Naive B cell (primary cell): ENCODE data around the gene CTNND2. TPM values are rescaled to one million over a fixed set of nuclear protein-coding genes. Genes with fewer than 3 reads are reported as not detected.

Experiments used
- ATAC-seq, 2 donors: fragments of 150-1000 bp; cut with Tn5 transposase; 2 replicates each; pipeline ENCODE4 v1.10.0; 2021; ENCODE audit warnings: low read depth in 2 of 2, mild to moderate bottlenecking in 2 of 2, moderate library complexity in 2 of 2
- DNase-seq: peaks from one replicate; pipeline ENCODE4 v3.0.0; 2022
- H3K27ac Mint-ChIP-seq, 6 donors: one replicate each; pipeline ENCODE4 v1.8.0; 2020 to 2022; ENCODE audit warnings: mild to moderate bottlenecking in 6 of 6, mixed read lengths in 6 of 6, moderate library complexity in 5 of 6, inconsistent platforms in 2 of 6
- H3K27me3 Mint-ChIP-seq, 3 donors: one replicate each; pipeline ENCODE4 v1.8.0; 2021 to 2022; ENCODE audit warnings: mixed read lengths in 3 of 3, mild to moderate bottlenecking in 1 of 3
- H3K36me3 Mint-ChIP-seq, 2 donors: one replicate each; pipeline ENCODE4 v1.8.0; 2020 to 2022; ENCODE audit warnings: mixed read lengths in 2 of 2, inconsistent platforms in 1 of 2, mild to moderate bottlenecking in 1 of 2
- H3K4me1 Mint-ChIP-seq, 3 donors: one replicate each; pipeline ENCODE4 v1.8.0; 2020 to 2022; ENCODE audit warnings: mixed read lengths in 3 of 3, inconsistent platforms in 1 of 3, mild to moderate bottlenecking in 1 of 3, moderate library complexity in 1 of 3
- H3K4me3 Mint-ChIP-seq, 8 donors: one replicate each; pipeline ENCODE4 v1.8.0; 2020 to 2022; ENCODE audit warnings: mild to moderate bottlenecking in 8 of 8, mixed read lengths in 8 of 8, moderate library complexity in 8 of 8, inconsistent platforms in 2 of 8
- H3K9me3 Mint-ChIP-seq, 7 donors: one replicate each; pipeline ENCODE4 v1.8.0; 2020 to 2022; ENCODE audit warnings: mixed read lengths in 7 of 7, mild to moderate bottlenecking in 5 of 7, inconsistent platforms in 2 of 7, moderate library complexity in 1 of 7
- polyA plus RNA-seq, 6 donors: library from polyadenylated mRNA; unstranded; fragments of 300-500 nt; fragmentation: Illumina TruSeq; gene quantifications; one replicate each; pipeline ENCODE4 v1.2.3, GENCODE V29; 2021; ENCODE audit warnings: low read depth in 6 of 6

CTNND2 gene
- polyA plus RNA-seq, 6 donors from 2014 or later: not detected

GRCh38 chr5:11497651-11498050 is 406.6 kb downstream of the CTNND2 start:
- no peak overlapping the region for H3K27ac Mint-ChIP-seq
- no peaks in the 10 kb centered on the region for H3K4me1 Mint-ChIP-seq
- no peak overlapping the region for H3K4me3 Mint-ChIP-seq
- H3K36me3 Mint-ChIP-seq: no peaks in the 10 kb centered on the region
- peaks cover 0 to 2% (median 0%) of the 10 kb centered on the region in 7 donors for H3K9me3 Mint-ChIP-seq
- no peaks in the 10 kb centered on the region for H3K27me3 Mint-ChIP-seq
- no peak for ATAC-seq
- no peak for DNase-seq

GRCh38 chr5:11496137-11496719 is 408.0 kb downstream of the CTNND2 start:
- no peak for DNase-seq
- H3K4me3 Mint-ChIP-seq: no peak overlapping the region
- no peaks in the 10 kb centered on the region for H3K36me3 Mint-ChIP-seq
- peaks cover 0 to 2% (median 0%) of the 10 kb centered on the region in 7 donors for H3K9me3 Mint-ChIP-seq
- ATAC-seq: no peak
- no peaks in the 10 kb centered on the region for H3K27me3 Mint-ChIP-seq
- no peak overlapping the region for H3K27ac Mint-ChIP-seq
- H3K4me1 Mint-ChIP-seq: no peaks in the 10 kb centered on the region

- Mint-ChIP-seq H3K9me3 (peaks cover 0 to 2% (median 0%) of the 10 kb centered on the region in 7 donors), H3K4me1 (no peaks in the 10 kb centered on the region), H3K27ac (no peak overlapping the region), H3K36me3 (no peaks in the 10 kb centered on the region), H3K27me3 (no peaks in the 10 kb centered on the region), H3K4me3 (no peak overlapping the region)
- DNase-seq (no peak), ATAC-seq (no peak)
Observed at GRCh38 chr5:11494340-11494739, 409.9 kb downstream of the CTNND2 start.

- no peaks in the 10 kb centered on the region for H3K27me3 Mint-ChIP-seq
- no peak for DNase-seq
- no peak overlapping the region for H3K27ac Mint-ChIP-seq
Observed at GRCh38 chr5:11491404-11492075, 412.7 kb downstream of the CTNND2 start.

GRCh38 chr5:11483630-11484029 is 420.6 kb downstream of the CTNND2 start:
- Mint-ChIP-seq H3K4me1 (peaks cover 0 to 5% (median 0%) of the 10 kb centered on the region in 3 donors), H3K9me3 (peaks cover 0 to 12% (median 0%) of the 10 kb centered on the region in 7 donors), H3K27ac (peak overlapping the region in 2 of 6 donors; percentile 23 to 38), H3K27me3 (peaks cover 4 to 10% (median 5%) of the 10 kb centered on the region in 3 donors), H3K4me3 (no peak overlapping the region), H3K36me3 (no peaks in the 10 kb centered on the region)
- no peak for DNase-seq
- ATAC-seq: no peak

More at GRCh38 chr5:11491404-11492075, 412.7 kb downstream of the CTNND2 start:
- no peak for ATAC-seq
- Mint-ChIP-seq H3K4me1 (no peaks in the 10 kb centered on the region), H3K4me3 (no peak overlapping the region), H3K9me3 (peaks cover 0 to 3% (median 0%) of the 10 kb centered on the region in 7 donors), H3K36me3 (no peaks in the 10 kb centered on the region)

GRCh38 chr5:11482011-11482410 is 422.2 kb downstream of the CTNND2 start:
- Mint-ChIP-seq H3K9me3 (peaks cover 0 to 12% (median 0%) of the 10 kb centered on the region in 7 donors), H3K4me1 (peaks cover 0 to 5% (median 0%) of the 10 kb centered on the region in 3 donors), H3K27ac (peak overlapping the region in 1 of 6 donors; percentile 35), H3K4me3 (no peak overlapping the region), H3K27me3 (peaks cover 4 to 10% (median 5%) of the 10 kb centered on the region in 3 donors), H3K36me3 (no peaks in the 10 kb centered on the region)
- DNase-seq (no peak), ATAC-seq (no peak)

- Mint-ChIP-seq H3K27me3 (peaks cover 0 to 8% (median 5%) of the 10 kb centered on the region in 3 donors), H3K4me3 (no peak overlapping the region), H3K27ac (no peak overlapping the region), H3K9me3 (peaks cover 0 to 11% (median 2%) of the 10 kb centered on the region in 7 donors), H3K36me3 (no peaks in the 10 kb centered on the region), H3K4me1 (peaks cover 0 to 4% (median 0%) of the 10 kb centered on the region in 3 donors)
- no peak for DNase-seq
- no peak for ATAC-seq
Observed at GRCh38 chr5:11477786-11478185, 426.5 kb downstream of the CTNND2 start.

GRCh38 chr5:11476866-11477265 is 427.4 kb downstream of the CTNND2 start:
- no peak for DNase-seq
- H3K4me1 Mint-ChIP-seq: no peaks in the 10 kb centered on the region
- no peak overlapping the region for H3K4me3 Mint-ChIP-seq
- H3K27ac Mint-ChIP-seq: no peak overlapping the region
- peaks cover 0 to 5% (median 0%) of the 10 kb centered on the region in 7 donors for H3K9me3 Mint-ChIP-seq
- H3K36me3 Mint-ChIP-seq: no peaks in the 10 kb centered on the region
- no peak for ATAC-seq
- H3K27me3 Mint-ChIP-seq: peaks cover 0 to 5% (median 0%) of the 10 kb centered on the region in 3 donors

- no peak for ATAC-seq
- H3K4me1 Mint-ChIP-seq: no peaks in the 10 kb centered on the region
- H3K9me3 Mint-ChIP-seq: peaks cover 0 to 2% (median 0%) of the 10 kb centered on the region in 7 donors
- no peaks in the 10 kb centered on the region for H3K27me3 Mint-ChIP-seq
- no peak overlapping the region for H3K27ac Mint-ChIP-seq
- H3K36me3 Mint-ChIP-seq: no peaks in the 10 kb centered on the region
- DNase-seq: no peak
- no peak overlapping the region for H3K4me3 Mint-ChIP-seq
Observed at GRCh38 chr5:11468334-11469039, 435.8 kb downstream of the CTNND2 start.

GRCh38 chr5:11467588-11467987 is 436.7 kb downstream of the CTNND2 start:
- H3K27me3 Mint-ChIP-seq: no peaks in the 10 kb centered on the region
- no peaks in the 10 kb centered on the region for H3K36me3 Mint-ChIP-seq
- H3K4me3 Mint-ChIP-seq: no peak overlapping the region
- ATAC-seq (no peak), DNase-seq (no peak)
- no peaks in the 10 kb centered on the region for H3K4me1 Mint-ChIP-seq
- H3K27ac Mint-ChIP-seq: no peak overlapping the region
- peaks cover 0 to 2% (median 0%) of the 10 kb centered on the region in 7 donors for H3K9me3 Mint-ChIP-seq

- Mint-ChIP-seq H3K4me1 (no peaks in the 10 kb centered on the region), H3K4me3 (no peak overlapping the region), H3K27me3 (no peaks in the 10 kb centered on the region), H3K36me3 (no peaks in the 10 kb centered on the region), H3K27ac (no peak overlapping the region), H3K9me3 (peaks cover 0 to 8% (median 2%) of the 10 kb centered on the region in 7 donors)
- DNase-seq: no peak
- no peak for ATAC-seq
Observed at GRCh38 chr5:11459716-11460115, 444.5 kb downstream of the CTNND2 start.

GRCh38 chr5:11455505-11455904 is 448.7 kb downstream of the CTNND2 start:
- Mint-ChIP-seq H3K4me3 (no peak overlapping the region), H3K9me3 (peaks cover 0 to 2% (median 0%) of the 10 kb centered on the region in 7 donors), H3K27me3 (no peaks in the 10 kb centered on the region), H3K27ac (no peak overlapping the region), H3K4me1 (no peaks in the 10 kb centered on the region), H3K36me3 (no peaks in the 10 kb centered on the region)
- ATAC-seq (no peak), DNase-seq (no peak)

- Mint-ChIP-seq H3K36me3 (no peaks in the 10 kb centered on the region), H3K4me1 (no peaks in the 10 kb centered on the region), H3K27ac (no peak overlapping the region), H3K9me3 (peaks cover 0 to 2% (median 0%) of the 10 kb centered on the region in 7 donors), H3K4me3 (no peak overlapping the region), H3K27me3 (no peaks in the 10 kb centered on the region)
- DNase-seq (no peak), ATAC-seq (no peak)
Observed at GRCh38 chr5:11452852-11453251, 451.4 kb downstream of the CTNND2 start.

- Mint-ChIP-seq H3K36me3 (no peaks in the 10 kb centered on the region), H3K4me3 (no peak overlapping the region), H3K4me1 (no peaks in the 10 kb centered on the region), H3K9me3 (peaks cover 0 to 2% (median 0%) of the 10 kb centered on the region in 7 donors), H3K27me3 (no peaks in the 10 kb centered on the region), H3K27ac (no peak overlapping the region)
- DNase-seq (no peak), ATAC-seq (no peak)
Observed at GRCh38 chr5:11449966-11450365, 454.3 kb downstream of the CTNND2 start.
